HG03097 (cell line): ENCODE measurements around the gene EI24.
"Not testable (repeated sequence)": the region's sequence is repeated elsewhere in the genome, so short reads cannot be mapped to it uniquely, and the experiment has no call there.

Source experiments
- ATAC-seq: cut with Tn5 transposase; IDR thresholded peaks from one replicate; pipeline ENCODE4 v1.9.1; 2021; ENCODE audit not compliant: unreplicated experiment, low FRiP score

EI24 gene

DNA sequence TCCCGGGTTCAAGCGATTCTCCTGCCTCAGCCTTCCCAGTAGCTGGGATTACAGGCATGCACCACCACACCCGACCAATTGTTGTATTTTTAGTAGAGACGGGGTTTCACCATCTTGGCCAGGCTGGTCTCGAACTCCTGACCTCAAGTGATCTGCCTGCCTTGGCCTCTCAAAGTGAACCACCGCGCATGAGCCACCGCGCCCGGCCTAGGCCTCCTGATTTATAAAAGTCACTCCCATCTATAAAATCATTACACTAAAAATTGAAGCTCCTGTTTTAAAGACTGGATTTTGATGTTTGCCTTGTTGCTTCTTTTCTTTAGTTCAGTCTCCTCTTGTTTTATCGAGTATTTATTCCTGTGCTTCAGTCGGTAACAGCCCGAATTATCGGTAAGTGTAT is 7.9 kb downstream of the EI24 start:
- ATAC-seq, result not testable (repeated sequence)

- no peak for ATAC-seq
These were observed 9.5 kb downstream of the EI24 start for GRCh38 chr11:125578783-125579182.

DNA sequence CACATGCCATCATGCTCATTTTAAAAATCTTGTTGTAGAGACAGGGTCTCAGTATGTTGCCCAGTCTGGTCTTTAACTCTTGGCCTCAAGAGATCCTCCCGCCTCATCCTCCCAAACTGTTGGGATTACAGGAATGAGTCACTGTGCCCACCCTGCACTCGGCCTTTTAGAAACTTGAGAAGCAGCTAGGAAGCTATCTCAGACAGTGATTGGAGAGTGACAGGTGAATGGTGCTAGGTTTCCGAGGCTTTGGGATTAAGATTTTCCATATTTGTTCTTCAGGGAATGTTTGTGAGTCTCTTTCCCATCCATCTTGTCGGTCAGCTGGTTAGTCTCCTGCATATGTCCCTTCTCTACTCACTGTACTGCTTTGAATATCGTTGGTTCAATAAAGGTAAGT is 10.5 kb downstream of the EI24 start:
- ATAC-seq, result no peak

DNA sequence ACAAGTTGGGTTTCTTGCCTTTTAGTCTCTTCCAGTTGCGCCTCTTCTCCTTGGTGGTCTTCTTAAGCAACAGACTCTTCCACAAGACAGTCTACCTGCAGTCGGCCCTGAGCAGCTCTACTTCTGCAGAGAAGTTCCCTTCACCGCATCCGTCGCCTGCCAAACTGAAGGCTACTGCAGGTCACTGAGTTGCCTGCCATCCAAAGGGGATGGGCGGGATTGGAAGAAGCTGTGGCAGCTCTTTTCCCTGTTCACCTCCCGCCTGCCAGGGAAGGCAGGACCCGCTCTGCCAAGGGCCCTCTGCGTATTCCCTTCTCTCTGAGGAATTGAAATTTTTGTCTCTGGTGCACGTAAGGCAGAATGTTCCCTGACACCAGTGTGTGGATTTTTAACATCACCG is 14.2 kb downstream of the EI24 start:
- ATAC-seq, result no peak

DNA sequence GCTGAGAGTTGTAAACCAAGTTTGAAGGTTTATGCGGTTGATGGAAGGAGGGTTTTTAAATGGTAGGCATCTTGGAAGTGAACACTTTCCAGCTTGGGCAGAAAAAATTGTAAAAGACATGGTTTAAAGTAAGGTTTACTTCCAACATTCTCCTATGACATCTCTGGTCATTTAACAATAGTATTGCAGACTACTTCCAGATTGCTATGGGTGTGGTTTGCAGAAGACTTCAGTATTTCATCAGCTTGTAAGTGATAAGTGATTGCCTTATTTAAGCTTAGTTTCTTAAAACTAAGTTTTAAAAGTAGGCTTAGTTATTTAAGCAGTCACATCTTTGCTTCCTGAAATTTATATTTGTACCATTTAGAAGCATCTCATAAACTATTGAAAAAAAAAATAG is 16.2 kb downstream of the EI24 start:
- no peak for ATAC-seq

DNA sequence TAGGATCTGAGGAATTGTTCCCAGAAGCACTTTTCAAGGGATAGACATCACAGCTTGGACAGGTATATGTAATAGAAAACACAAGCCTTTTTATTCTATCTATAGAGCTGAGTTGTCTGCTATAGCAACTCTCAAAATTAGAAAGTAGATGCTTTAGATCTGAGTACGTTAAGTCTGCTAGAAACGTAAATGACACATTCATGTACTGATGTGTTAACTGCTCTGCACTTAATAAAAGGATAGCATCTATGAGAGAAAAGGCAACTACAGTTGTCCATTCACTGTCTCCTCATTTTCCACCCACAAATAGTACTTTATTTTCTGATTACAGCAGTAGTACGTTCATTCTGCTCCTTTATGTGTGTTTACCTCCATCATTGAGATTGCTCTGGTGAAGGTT is 17.3 kb downstream of the EI24 start:
- no peak for ATAC-seq

- ATAC-seq, result no peak
These were observed 18.2 kb downstream of the EI24 start for GRCh38 chr11:125587480-125587879.

- ATAC-seq, result no peak
These were observed 19.2 kb downstream of the EI24 start for GRCh38 chr11:125588505-125588904.

DNA sequence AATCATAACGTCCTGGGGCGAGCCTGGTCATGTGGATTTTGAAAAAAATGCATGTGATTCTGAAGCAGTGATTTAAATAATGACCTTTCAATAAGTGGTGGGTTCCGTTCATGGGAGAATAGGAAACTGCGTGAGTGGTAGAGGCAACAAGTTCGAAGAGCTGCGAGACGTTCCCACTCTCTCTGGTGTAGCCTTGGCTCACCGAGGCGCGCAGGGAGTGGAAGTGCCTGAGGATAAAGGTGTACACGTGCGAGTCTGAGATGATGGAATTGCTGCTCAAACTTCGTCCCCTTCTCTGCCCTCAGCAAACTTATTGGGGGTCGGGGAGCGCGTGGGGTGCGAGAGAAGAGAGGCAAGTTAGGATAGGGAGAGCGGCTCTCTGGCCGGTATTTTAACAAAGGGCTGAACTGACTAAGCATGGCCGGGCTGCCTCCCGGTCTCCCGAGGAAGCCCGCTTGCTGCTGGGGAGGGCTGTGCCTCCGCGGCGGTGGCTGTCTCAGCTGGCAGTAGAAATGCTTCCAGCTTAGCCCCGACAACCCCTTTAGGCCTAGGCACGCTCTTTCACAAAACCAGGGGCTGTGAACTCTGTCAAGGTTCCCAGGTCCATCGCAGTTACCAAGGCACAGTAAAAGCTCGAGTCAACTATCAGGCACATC is 22.5 kb downstream of the EI24 start:
- peak; percentile 9 for ATAC-seq

- peak; percentile 97 for ATAC-seq
These were observed 23.2 kb downstream of the EI24 start, which contains the start of gene STT3A for GRCh38 chr11:125592305-125593113. STT3A (plus strand) TSS chr11:125592852; CDS start chr11:125595916, 3,064 bp downstream.

- ATAC-seq, result no peak
These were observed 24.0 kb downstream of the EI24 start for GRCh38 chr11:125593114-125593820.

GRCh38 chr11:125594958-125595357 is 25.7 kb downstream of the EI24 start:
- ATAC-seq, result no peak

DNA sequence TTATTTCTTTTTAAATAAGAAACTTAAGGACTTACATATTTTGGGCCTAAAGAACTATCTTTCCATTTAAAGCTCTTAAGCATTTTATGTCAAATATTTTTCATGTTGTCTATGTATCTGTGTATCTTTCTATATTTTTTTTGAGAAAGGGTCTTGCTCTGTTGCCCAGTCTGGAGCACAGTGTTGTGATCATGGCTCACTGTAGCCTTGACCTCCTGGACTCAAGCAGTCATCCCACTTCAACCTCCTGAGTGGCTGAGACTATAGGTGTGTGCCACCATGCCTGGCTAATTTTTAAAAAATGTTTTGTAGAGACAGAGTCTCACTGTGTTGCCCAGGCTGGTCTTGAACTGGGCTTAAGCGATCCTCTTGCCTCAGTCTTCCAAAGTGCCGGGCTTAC is 31.4 kb downstream of the EI24 start:
- no peak for ATAC-seq

GRCh38 chr11:125603207-125603606 is 33.9 kb downstream of the EI24 start:
- ATAC-seq, result no peak

DNA sequence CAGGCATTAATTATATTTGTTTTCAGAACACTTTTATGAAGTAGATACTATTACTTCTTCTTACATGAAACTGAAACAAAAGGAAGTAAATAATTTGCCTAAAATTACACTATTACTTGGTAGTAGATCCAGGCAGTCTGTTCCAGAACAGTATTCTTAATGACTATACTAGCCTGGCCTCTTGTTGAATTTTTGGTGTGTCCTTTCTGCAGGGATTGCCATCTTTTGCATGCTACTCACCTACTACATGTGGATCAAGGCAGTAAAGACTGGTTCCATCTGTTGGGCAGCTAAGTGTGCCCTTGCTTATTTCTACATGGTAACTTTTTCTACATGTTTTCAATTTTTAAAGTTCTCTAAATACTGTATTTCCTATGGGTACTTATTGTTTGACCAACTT is 36.1 kb downstream of the EI24 start:
- ATAC-seq, result no peak

DNA sequence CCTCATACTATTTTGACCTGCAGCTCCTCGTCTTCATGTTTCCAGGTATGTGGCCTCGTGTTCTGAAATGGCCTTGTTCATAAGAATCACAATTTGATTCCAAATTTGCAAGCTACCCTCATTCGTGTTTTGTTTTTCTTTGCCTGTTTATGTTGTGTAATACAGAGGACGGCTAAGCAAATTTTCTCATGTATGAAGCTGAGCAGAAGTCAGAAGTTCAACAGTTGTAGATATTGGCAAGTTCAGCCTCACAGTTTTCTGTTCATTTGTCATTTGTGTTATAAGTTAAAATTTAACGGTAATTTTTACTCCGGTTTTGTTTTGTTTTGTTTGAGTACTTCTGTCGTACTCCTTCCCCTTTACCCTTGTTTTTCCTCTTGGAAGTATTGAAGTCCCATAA is 40.3 kb downstream of the EI24 start:
- ATAC-seq, result no peak

- no peak for ATAC-seq
These were observed 49.1 kb downstream of the EI24 start for GRCh38 chr11:125618383-125618782.

- no peak for ATAC-seq
These were observed 52.7 kb downstream of the EI24 start for GRCh38 chr11:125621995-125622394.

DNA sequence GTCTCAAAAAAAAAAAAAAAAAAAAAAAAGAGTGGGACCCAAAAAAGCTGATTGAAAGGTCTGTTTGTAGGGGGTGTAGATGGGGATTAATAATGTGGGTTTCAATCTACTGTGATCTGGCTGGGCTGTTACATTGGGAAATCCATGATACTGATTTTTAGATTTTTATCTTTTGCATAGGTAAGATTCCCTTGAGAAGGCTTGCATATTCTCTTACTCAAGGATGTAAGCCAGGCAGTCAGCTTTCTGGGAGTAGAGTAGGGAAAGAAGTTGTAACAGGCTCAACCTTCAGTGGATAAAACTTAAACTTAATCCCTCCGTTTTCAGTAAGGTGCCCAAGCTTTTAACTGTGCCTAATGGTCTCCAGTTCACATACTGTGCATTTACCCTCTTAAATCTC is 53.8 kb downstream of the EI24 start:
- ATAC-seq, result no peak

DNA sequence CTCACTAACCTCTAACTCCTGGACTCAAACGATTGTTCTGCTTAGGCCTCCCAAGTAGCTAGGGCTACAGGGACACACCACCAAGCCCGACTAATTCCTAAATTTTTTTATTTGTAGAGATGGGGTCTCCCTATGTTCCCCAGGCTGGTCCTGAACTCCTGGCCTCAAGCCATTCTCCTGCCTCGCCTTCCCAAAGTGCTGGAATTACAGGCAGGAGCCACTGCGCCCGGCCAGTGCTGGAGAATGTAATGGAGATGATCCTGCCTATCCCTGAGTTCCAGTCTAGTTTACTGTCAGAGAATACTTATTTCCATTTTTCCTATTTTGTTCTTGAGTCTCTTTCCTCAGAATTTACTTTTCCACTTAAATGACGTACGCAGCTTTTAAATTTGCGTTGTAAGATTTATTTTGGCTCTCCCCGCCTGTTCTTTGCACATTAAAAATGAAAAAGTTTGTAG is 55.5 kb downstream of the EI24 start, which contains the start of gene CHEK1:
Gene CHEK1, plus strand, starts transcription at position 408 of the 458 bp plus-strand sequence. CDS start 1,606 bp downstream, outside the sequence.
- ATAC-seq, result no peak

- peak; percentile 18 for ATAC-seq
These were observed 56.0 kb downstream of the EI24 start for GRCh38 chr11:125625225-125625629.
